Metanephros (tissue), 2 donors: ENCODE data around the gene KRTAP12-4. TPM values are rescaled to one million over a fixed set of nuclear protein-coding genes. Genes with fewer than 3 reads are reported as not detected.

Source experiments
- small RNA-seq: library from RNA; depleted of rRNA; stranded (forward); fragments of <200 nt; gene quantifications from one replicate; pipeline ENCODE3, GENCODE V24; 2014; ENCODE audit warnings: low replicate concordance
- total RNA-seq: library from RNA; depleted of rRNA; stranded (reverse); fragments of >200 nt; gene quantifications from one replicate; pipeline ENCODE4 v1.2.3, GENCODE V29; 2014

The KRTAP12-4 gene
- total RNA-seq, result not detected

DNA sequence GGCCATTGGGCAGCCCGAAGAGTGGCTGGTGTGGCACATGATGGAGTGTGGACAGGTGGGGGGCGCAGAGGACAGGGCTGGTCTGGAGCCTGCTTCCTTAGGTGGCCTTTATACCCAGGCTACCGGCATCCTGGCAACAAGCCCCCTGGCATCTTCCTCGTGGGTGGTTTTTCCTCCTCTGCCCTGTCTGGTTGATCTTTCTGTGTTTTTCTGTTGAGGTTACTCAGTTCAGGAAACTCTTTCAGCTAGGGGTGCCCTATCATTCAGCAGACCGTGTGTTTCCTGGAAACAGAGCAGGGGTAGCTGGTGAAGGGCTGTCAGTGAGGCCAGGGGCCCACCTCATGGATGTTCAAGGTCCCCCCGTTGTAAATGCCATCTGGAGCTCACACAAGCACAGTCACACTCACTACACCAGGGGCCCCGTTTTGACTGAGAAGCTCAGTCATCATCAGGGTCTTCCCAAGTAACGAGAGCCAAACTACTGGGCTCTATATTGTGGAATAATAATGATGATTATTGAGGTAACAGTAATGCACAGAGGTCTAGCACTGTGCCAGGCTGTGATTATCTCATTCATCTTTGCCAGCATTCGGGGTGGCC lies at the start of gene KRTAP12-4:
Gene KRTAP12-4, minus strand, starts transcription at position 84 of the 600 bp plus-strand sequence. Its CDS starts 45 bp downstream, at position 39.

DNA sequence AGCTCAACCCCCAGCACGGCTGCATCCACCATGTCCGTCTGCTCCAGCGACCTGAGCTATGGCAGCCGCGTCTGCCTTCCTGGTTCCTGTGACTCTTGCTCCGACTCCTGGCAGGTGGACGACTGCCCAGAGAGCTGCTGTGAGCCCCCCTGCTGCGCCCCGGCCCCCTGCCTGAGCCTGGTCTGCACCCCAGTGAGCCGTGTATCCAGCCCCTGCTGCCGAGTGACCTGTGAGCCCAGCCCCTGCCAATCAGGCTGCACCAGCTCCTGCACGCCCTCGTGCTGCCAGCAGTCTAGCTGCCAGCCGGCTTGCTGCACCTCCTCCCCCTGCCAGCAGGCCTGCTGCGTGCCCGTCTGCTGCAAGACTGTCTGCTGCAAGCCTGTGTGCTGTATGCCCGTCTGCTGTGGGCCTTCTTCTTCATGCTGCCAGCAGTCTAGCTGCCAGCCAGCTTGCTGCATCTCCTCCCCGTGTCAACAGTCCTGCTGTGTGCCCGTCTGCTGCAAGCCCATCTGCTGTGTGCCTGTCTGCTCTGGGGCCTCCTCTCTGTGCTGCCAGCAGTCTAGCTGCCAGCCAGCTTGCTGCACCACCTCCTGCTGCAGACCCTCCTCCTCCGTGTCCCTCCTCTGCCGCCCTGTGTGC lies 42.8 kb upstream of the KRTAP12-4 start, which contains the start of gene KRTAP10-12:
Gene KRTAP10-12, plus strand, starts transcription at position 1 of the 639 bp plus-strand sequence. Its CDS starts 30 bp downstream, at position 31.

GRCh38 chr21:44681861-44682579 lies 27.6 kb upstream of the KRTAP12-4 start, which contains the start of gene KRTAP12-1:
KRTAP12-1 (minus strand) TSS chr21:44682163; CDS start chr21:44682123, 40 bp downstream.

GRCh38 chr21:44666401-44667320 lies 12.2 kb upstream of the KRTAP12-4 start, which contains the start of gene KRTAP12-2:
KRTAP12-2 (minus strand) TSS chr21:44666927; CDS start chr21:44666886, 41 bp downstream.

GRCh38 chr21:44657635-44658540 lies 3.4 kb upstream of the KRTAP12-4 start, which contains the start of gene KRTAP12-3:
KRTAP12-3 (plus strand) TSS chr21:44657932; CDS start chr21:44657980, 48 bp downstream.

DNA sequence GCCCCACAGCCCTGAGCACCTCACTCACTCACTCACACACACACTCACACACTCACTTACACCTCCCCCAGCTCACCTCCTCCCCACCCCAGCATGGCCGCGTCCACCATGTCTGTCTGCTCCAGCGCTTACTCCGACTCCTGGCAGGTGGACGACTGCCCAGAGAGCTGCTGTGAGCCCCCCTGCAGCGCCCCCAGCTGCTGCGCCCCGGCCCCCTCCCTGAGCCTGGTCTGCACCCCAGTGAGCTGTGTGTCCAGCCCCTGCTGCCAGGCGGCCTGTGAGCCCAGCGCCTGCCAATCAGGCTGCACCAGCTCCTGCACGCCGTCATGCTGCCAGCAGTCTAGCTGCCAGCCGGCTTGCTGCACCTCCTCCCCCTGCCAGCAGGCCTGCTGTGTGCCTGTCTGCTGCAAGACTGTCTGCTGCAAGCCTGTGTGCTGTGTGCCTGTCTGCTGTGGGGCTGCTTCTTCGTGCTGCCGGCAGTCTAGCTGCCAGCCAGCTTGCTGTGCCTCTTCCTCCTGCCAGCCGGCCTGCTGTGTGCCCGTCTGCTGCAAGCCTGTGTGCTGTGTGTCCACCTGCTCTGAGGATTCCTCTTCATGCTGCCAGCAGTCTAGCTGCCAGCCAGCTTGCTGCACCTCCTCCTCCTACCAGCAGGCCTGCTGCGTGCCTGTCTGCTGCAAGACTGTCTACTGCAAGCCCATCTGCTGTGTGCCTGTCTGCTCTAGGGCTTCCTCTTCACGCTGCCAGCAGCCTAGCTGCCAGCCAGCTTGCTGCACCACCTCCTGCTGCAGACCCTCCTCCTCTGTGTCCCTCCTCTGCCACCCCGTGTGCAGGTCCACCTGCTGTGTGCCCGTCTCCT lies 7.9 kb downstream of the KRTAP12-4 start, which contains the start of gene KRTAP10-11:
Gene KRTAP10-11, plus strand, starts transcription at position 49 of the 856 bp plus-strand sequence. Its CDS starts 45 bp downstream, at position 94.

DNA sequence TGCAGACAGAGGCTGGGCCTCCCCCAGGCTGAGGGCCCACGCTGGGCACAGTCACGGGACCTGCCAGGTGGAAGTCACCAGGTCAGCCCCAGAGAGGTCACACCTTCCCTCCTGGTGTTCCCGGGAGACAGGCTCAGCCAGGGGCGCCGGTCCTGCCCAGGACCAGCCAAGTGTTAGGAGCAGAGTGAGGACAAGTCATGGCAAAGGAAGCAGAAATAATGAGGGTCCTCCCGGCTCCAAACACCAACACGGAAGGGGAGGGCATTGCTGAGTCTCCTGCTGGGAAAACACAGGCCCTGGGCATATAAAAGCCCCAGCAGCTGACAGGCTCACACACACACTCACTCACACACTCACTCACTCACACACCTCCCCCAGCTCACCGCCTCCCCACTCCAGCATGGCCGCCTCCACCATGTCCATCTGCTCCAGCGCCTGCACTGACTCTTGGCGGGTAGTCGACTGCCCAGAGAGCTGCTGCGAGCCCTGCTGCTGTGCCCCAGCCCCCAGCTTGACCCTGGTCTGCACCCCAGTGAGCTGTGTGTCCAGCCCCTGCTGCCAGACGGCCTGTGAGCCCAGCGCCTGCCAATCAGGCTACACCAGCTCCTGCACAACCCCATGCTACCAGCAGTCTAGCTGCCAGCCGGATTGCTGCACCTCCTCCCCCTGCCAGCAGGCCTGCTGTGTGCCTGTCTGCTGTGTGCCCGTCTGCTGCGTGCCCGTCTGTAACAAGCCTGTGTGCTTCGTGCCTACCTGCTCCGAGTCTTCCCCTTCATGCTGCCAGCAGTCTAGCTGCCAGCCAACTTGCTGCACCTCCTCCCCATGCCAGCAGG lies 17.2 kb downstream of the KRTAP12-4 start, which contains the start of gene KRTAP10-10:
Gene KRTAP10-10, plus strand, starts transcription at position 339 of the 833 bp plus-strand sequence. Its CDS starts 62 bp downstream, at position 401.

DNA sequence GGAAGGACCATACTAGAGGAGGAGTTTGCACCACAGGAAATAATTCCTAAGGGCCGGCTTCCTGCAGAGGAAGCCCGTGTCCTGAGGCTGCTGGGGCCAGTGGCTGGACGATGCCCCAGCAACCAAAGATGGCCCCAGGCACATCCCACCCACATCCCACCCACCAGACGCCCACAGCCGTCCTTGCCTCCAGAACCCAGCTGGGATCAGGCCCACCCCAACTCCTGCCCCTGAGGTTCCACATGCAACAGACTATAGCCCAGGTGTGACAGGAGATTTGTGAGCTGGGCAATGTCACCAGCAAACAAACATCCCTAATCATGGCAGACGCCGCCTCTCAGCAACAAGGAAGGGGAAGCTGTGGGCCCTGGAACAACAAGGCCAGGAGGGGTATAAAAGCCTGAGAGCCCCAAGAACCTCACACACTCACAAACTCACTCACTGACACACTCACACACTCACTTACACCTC lies 27.8 kb downstream of the KRTAP12-4 start, which contains the start of gene KRTAP10-9:
Gene KRTAP10-9, plus strand, starts transcription at position 421 of the 471 bp plus-strand sequence. CDS start 79 bp downstream, outside the sequence.

GRCh38 chr21:44612029-44612486 lies 42.4 kb downstream of the KRTAP12-4 start, which contains the start of gene KRTAP10-8:
KRTAP10-8 (plus strand) TSS chr21:44612079; CDS start chr21:44612101, 22 bp downstream.

Small RNAs within 50 kb of the gene (small RNA-seq; reads per million reads assigned to genes)
- gene KRTAP12-6P, result not detected

Other genes starting within 250 kb of the KRTAP12-4 start
- gene LRRC3, start 199.1 kb downstream of the KRTAP12-4 start, total RNA-seq, result 4.0 TPM
- not detected for gene KRTAP10-1, start 114.5 kb downstream of the KRTAP12-4 start, total RNA-seq
- not detected for gene KRTAP10-2, start 103.2 kb downstream of the KRTAP12-4 start, total RNA-seq
- gene KRTAP10-3, start 95.9 kb downstream of the KRTAP12-4 start, total RNA-seq, result not detected
- gene KRTAP10-4, start 80.9 kb downstream of the KRTAP12-4 start, total RNA-seq, result not detected
- gene KRTAP10-5, start 74.1 kb downstream of the KRTAP12-4 start, total RNA-seq, result not detected
- gene KRTAP10-6, start 62.2 kb downstream of the KRTAP12-4 start, total RNA-seq, result not detected
- gene KRTAP10-7, start 54.1 kb downstream of the KRTAP12-4 start, total RNA-seq, result not detected
- not detected for gene KRTAP10-8, start 42.6 kb downstream of the KRTAP12-4 start, total RNA-seq
- not detected for gene KRTAP10-9, start 27.6 kb downstream of the KRTAP12-4 start, total RNA-seq
- gene KRTAP10-10, start 17.3 kb downstream of the KRTAP12-4 start, total RNA-seq, result not detected
- gene KRTAP10-11, start 8.2 kb downstream of the KRTAP12-4 start, total RNA-seq, result not detected
- not detected for gene KRTAP12-3, start 3.3 kb upstream of the KRTAP12-4 start, total RNA-seq
- not detected for gene KRTAP12-2, start 12.3 kb upstream of the KRTAP12-4 start, total RNA-seq
- not detected for gene KRTAP12-1, start 27.5 kb upstream of the KRTAP12-4 start, total RNA-seq
- gene KRTAP10-12, start 42.5 kb upstream of the KRTAP12-4 start, total RNA-seq, result not detected
- gene TSPEAR, start 56.9 kb upstream of the KRTAP12-4 start, total RNA-seq, result 0.53 TPM
- gene UBE2G2, start 147.2 kb upstream of the KRTAP12-4 start, total RNA-seq, result 90.8 TPM
- gene SUMO3, start 163.4 kb upstream of the KRTAP12-4 start, total RNA-seq, result 54.2 TPM
- 235 TPM for gene PTTG1IP, start 219.0 kb upstream of the KRTAP12-4 start, total RNA-seq